Vagina (tissue), 2 donors: ENCODE results near the gene SMIM32.

Source experiments
- POLR2AphosphoS5 ChIP-seq, 2 donors: sonication (generic); formaldehyde crosslinking; IDR thresholded peaks; one replicate each; pipeline ENCODE4 v1.9.0; 2017; ENCODE audit warnings: antibody characterized with exemption in 2 of 2, mild to moderate bottlenecking in 2 of 2, low read depth in 1 of 2; ENCODE audit not compliant: insufficient read depth in 1 of 2
- TF ChIP-seq, protein P1 (sequence below), 3 experiments: fragments of 450-650 bp in 2 of 3; fragments of 200-600 bp in 1 of 3; sonication (generic) in 1 of 3; IDR thresholded peaks; one replicate each; pipeline ENCODE4 v1.5.1; 2017 to 2019; ENCODE audit warnings: antibody characterized with exemption in 3 of 3, mild to moderate bottlenecking in 2 of 3, moderate library complexity in 2 of 3

DNA sequence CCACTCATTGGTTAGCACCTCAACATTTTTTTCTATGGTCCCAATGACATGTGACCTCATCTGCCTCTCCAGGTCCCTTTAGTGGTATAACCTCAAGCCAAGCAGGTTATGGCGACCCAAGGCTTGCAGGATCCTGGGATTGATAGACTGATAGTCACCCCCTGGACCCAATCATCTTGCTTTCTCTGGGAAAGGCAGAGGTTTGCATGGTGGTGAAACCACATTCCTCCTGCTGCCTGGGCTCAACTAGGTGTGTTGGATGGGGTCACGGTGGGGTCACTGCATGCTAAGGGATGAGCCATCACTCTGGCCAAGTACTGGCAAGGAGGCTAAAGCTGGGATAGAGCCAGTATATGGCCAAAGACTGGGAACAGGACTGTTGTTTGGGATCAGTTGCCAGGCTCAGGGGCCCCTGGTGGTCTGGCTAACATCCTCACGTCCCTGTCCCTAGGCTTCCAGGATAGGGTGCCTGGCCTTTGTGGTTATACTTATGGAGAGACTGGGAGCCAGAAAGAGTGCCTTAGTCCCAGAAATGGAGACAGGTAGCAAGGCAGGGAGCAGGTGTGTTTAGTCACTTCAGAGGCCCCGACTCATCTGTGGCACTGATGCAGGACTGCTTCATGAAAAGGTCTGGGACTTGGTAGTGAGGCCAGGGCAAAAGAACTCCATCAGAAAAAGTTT is 4.6 kb upstream of the SMIM32 start:
- TF ChIP-seq, protein P1, sequence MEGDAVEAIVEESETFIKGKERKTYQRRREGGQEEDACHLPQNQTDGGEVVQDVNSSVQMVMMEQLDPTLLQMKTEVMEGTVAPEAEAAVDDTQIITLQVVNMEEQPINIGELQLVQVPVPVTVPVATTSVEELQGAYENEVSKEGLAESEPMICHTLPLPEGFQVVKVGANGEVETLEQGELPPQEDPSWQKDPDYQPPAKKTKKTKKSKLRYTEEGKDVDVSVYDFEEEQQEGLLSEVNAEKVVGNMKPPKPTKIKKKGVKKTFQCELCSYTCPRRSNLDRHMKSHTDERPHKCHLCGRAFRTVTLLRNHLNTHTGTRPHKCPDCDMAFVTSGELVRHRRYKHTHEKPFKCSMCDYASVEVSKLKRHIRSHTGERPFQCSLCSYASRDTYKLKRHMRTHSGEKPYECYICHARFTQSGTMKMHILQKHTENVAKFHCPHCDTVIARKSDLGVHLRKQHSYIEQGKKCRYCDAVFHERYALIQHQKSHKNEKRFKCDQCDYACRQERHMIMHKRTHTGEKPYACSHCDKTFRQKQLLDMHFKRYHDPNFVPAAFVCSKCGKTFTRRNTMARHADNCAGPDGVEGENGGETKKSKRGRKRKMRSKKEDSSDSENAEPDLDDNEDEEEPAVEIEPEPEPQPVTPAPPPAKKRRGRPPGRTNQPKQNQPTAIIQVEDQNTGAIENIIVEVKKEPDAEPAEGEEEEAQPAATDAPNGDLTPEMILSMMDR (IDR thresholded peaks at IDR 0.05), result no peak
- no peak for TF ChIP-seq POLR2AphosphoS5 (IDR thresholded peaks at IDR 0.05; ENCODE audit: insufficient read depth in 1 of 2, low read depth in 1 of 2)
